Measurements from ENCODE around the gene METTL6. TPM values are rescaled to one million over a fixed set of nuclear protein-coding genes. Genes with fewer than 3 reads are reported as not detected.
"Not testable (repeated sequence)": the region's sequence is repeated elsewhere in the genome, so short reads cannot be mapped to it uniquely, and the experiment has no call there.

The METTL6 gene
- total RNA-seq, 2 donors from 2014 or later, result 22.3 to 24.8 TPM

DNA sequence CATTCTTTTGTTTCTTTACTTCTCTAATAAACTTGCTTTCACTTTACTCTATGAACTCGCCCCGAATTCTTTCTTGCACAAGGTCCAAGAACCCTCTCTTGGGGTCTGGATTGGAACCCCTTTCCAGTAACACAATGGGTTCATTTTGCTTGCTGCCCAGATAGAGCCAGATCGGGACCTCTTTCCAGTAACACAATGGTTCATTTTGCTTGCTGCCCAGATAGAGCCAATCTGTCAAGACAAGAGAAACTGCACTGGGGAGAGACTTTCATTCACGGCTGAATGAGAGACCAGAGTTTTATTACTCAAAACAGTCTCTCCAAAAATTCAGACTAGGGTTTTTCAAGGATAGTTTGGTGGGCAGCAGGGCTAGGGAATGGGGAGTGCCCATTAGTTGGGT is 25.4 kb downstream of the METTL6 start:
- Histone ChIP-seq H3K9ac (ENCODE audit: extremely low read depth, low read length, poor library complexity, severe bottlenecking) (no peak overlapping the region), H3K36me3 (ENCODE audit: control insufficient read depth, insufficient read depth, low read length) (no peaks in the 10 kb centered on the region), H3K4me1 (ENCODE audit: control insufficient read depth, insufficient read depth, low read length) (no peaks in the 10 kb centered on the region), H3K4me3 (ENCODE audit: low read length) (no peak overlapping the region), H3K9me3 (ENCODE audit: control insufficient read depth, low read length) (peaks cover 14% of the 10 kb centered on the region), H3K27ac (ENCODE audit: low read depth, low read length) (no peak overlapping the region), H3K27me3 (ENCODE audit: control insufficient read depth, insufficient read depth, low read length, poor library complexity, severe bottlenecking) (no peaks in the 10 kb centered on the region)
- H3K4me1 Mint-ChIP-seq, result no peaks in the 10 kb centered on the region
- H3K27ac Mint-ChIP-seq, result no peak overlapping the region
- no peaks in the 10 kb centered on the region for H3K27me3 Mint-ChIP-seq (ENCODE audit: insufficient read depth)
- 84 to 88% methylated on average over 3 to 4 of the region's 4 CpGs for WGBS, 2 experiments (ENCODE audit: insufficient coverage in 1 of 2, insufficient read length in 1 of 2)
- peaks cover 5% of the 10 kb centered on the region for H3K36me3 Mint-ChIP-seq (ENCODE audit: low read depth)
- peaks cover 18% of the 10 kb centered on the region for H3K9me3 Mint-ChIP-seq
- H3K4me3 Mint-ChIP-seq, result no peak overlapping the region
- no peak for DNase-seq
- TF ChIP-seq, protein P1, sequence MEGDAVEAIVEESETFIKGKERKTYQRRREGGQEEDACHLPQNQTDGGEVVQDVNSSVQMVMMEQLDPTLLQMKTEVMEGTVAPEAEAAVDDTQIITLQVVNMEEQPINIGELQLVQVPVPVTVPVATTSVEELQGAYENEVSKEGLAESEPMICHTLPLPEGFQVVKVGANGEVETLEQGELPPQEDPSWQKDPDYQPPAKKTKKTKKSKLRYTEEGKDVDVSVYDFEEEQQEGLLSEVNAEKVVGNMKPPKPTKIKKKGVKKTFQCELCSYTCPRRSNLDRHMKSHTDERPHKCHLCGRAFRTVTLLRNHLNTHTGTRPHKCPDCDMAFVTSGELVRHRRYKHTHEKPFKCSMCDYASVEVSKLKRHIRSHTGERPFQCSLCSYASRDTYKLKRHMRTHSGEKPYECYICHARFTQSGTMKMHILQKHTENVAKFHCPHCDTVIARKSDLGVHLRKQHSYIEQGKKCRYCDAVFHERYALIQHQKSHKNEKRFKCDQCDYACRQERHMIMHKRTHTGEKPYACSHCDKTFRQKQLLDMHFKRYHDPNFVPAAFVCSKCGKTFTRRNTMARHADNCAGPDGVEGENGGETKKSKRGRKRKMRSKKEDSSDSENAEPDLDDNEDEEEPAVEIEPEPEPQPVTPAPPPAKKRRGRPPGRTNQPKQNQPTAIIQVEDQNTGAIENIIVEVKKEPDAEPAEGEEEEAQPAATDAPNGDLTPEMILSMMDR (conservative IDR thresholded peaks at IDR 0.05), result no peak

DNA sequence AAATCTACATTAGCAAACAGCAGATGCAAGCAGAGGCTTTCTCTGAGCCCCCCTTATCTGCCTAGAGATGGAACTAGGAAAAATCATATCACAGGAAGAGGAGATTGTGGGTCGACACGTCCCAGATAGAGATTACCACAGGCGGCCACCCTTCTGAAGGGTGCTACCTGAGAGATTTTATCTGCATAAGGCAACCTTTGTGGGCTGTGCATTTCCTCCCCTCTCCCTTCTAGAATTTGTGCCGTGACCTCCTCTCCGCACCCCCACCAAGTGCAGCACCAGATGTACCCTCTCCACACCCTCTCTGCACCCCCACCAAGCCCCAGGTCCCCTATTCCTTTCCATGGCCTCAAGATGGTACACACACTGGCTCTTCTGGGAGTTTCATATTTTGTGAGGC is 27.4 kb downstream of the METTL6 start:
- H3K27me3 ChIP-seq (ENCODE audit: control insufficient read depth, insufficient read depth, low read length, poor library complexity, severe bottlenecking), result no peaks in the 10 kb centered on the region
- H3K4me3 Mint-ChIP-seq, result no peak overlapping the region
- H3K27ac Mint-ChIP-seq, result no peak overlapping the region
- no peak overlapping the region for H3K27ac ChIP-seq (ENCODE audit: low read depth, low read length)
- 85 to 86% methylated on average over 4 to 5 of the region's 5 CpGs for WGBS, 2 experiments (ENCODE audit: insufficient coverage in 1 of 2, insufficient read length in 1 of 2)
- H3K36me3 ChIP-seq (ENCODE audit: control insufficient read depth, insufficient read depth, low read length), result no peaks in the 10 kb centered on the region
- H3K9me3 ChIP-seq (ENCODE audit: control insufficient read depth, low read length), result peaks cover 14% of the 10 kb centered on the region
- H3K27me3 Mint-ChIP-seq (ENCODE audit: insufficient read depth), result peaks cover 6% of the 10 kb centered on the region
- no peaks in the 10 kb centered on the region for H3K4me1 ChIP-seq (ENCODE audit: control insufficient read depth, insufficient read depth, low read length)
- no peaks in the 10 kb centered on the region for H3K4me1 Mint-ChIP-seq
- peaks cover 5% of the 10 kb centered on the region for H3K36me3 Mint-ChIP-seq (ENCODE audit: low read depth)
- TF ChIP-seq, protein P1 (conservative IDR thresholded peaks at IDR 0.05), result no peak
- peaks cover 33% of the 10 kb centered on the region for H3K9me3 Mint-ChIP-seq
- no peak overlapping the region for H3K9ac ChIP-seq (ENCODE audit: extremely low read depth, low read length, poor library complexity, severe bottlenecking)
- DNase-seq, result no peak
- H3K4me3 ChIP-seq (ENCODE audit: low read length), result no peak overlapping the region

DNA sequence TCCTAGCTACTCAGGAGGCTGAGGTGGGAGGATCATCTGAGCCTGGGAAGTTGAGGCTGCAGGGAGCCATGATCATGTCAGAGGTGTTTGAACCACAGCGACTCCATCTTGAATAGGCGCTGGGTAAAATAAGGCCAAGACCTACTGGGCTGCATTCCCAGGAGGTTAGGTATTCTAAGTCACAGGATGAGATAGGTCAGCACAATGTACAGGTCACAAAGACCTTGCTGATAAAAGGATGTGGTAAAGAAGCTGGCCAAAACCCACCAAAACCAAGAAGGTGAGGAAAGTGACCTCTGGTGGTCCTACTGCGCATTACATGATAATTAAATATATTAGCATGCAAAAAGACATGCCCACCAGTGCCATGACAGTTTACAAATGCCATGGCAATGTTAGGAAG is 28.6 kb downstream of the METTL6 start:
- not testable (repeated sequence) for H3K4me3 Mint-ChIP-seq; H3K4me3 ChIP-seq (ENCODE audit: low read length); H3K27me3 Mint-ChIP-seq (ENCODE audit: insufficient read depth); DNase-seq; H3K36me3 ChIP-seq (ENCODE audit: control insufficient read depth, insufficient read depth, low read length); H3K27ac ChIP-seq (ENCODE audit: low read depth, low read length); H3K4me1 ChIP-seq (ENCODE audit: control insufficient read depth, insufficient read depth, low read length); H3K36me3 Mint-ChIP-seq (ENCODE audit: low read depth); H3K27me3 ChIP-seq (ENCODE audit: control insufficient read depth, insufficient read depth, low read length, poor library complexity, severe bottlenecking); H3K27ac Mint-ChIP-seq; H3K9ac ChIP-seq (ENCODE audit: extremely low read depth, low read length, poor library complexity, severe bottlenecking); H3K4me1 Mint-ChIP-seq
- WGBS, 2 experiments (ENCODE audit: insufficient coverage in 1 of 2, insufficient read length in 1 of 2), result 96 to 100% methylated on average over 2 of the region's 3 CpGs
- H3K9me3 ChIP-seq (ENCODE audit: control insufficient read depth, low read length), result peaks cover 14% of the 10 kb centered on the region
- H3K9me3 Mint-ChIP-seq, result peaks cover 33% of the 10 kb centered on the region

DNA sequence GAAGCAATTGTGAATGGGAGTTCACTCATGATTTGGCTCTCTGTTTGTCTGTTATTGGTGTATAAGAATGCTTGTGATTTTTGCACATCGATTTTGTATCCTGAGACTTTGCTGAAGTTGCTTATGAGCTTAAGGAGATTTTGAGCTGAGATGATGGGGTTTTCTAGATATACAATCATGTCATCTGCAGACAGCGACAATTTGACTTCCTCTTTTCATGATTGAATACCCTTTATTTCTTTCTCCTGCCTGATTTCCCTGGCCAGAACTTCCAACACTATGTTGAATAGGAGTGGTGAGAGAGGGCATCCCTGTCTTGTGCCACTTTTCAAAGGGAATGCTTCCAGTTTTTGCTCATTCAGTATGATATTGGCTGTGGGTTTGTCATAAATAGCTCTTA is 34.1 kb downstream of the METTL6 start:
- H3K27ac ChIP-seq (ENCODE audit: low read depth, low read length); H3K4me1 Mint-ChIP-seq; H3K27me3 ChIP-seq (ENCODE audit: control insufficient read depth, insufficient read depth, low read length, poor library complexity, severe bottlenecking); H3K9ac ChIP-seq (ENCODE audit: extremely low read depth, low read length, poor library complexity, severe bottlenecking); H3K36me3 ChIP-seq (ENCODE audit: control insufficient read depth, insufficient read depth, low read length); H3K4me3 ChIP-seq (ENCODE audit: low read length); DNase-seq; H3K4me3 Mint-ChIP-seq; H3K4me1 ChIP-seq (ENCODE audit: control insufficient read depth, insufficient read depth, low read length); H3K36me3 Mint-ChIP-seq (ENCODE audit: low read depth); H3K27ac Mint-ChIP-seq: not testable (repeated sequence)
- peaks cover 11% of the 10 kb centered on the region for H3K27me3 Mint-ChIP-seq (ENCODE audit: insufficient read depth)
- peaks cover 40% of the 10 kb centered on the region for H3K9me3 Mint-ChIP-seq
- 94% methylated on average over 2 of the region's 2 CpGs; no CpG with 5 or more reads in 1 of the 2 experiments for WGBS, 2 experiments (ENCODE audit: insufficient coverage in 1 of 2, insufficient read length in 1 of 2)
- H3K9me3 ChIP-seq (ENCODE audit: control insufficient read depth, low read length), result peaks cover 12% of the 10 kb centered on the region

Measured in endodermal cell (in vitro differentiated cells).